ENCODE data around the gene IL1RAPL1.

DNA sequence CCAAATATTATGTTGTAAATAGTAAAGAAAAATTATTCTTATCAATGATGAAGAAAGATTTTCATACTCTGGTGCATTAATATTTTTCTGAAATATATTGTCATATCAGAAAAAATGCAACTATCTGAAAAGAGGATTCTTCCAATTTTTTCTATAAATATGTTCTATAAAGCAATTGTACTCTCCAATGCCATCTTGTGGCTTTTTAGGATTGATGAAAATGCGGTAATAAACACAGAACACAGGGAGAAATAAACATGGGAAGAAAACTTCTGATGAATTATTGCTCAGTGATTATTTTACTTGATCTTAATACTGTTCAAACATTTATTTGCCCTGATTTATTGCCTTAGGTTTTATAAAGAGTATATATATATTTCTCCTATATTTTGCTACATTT, 215.4 kb downstream of the IL1RAPL1 start:
- TF ChIP-seq, protein P1, sequence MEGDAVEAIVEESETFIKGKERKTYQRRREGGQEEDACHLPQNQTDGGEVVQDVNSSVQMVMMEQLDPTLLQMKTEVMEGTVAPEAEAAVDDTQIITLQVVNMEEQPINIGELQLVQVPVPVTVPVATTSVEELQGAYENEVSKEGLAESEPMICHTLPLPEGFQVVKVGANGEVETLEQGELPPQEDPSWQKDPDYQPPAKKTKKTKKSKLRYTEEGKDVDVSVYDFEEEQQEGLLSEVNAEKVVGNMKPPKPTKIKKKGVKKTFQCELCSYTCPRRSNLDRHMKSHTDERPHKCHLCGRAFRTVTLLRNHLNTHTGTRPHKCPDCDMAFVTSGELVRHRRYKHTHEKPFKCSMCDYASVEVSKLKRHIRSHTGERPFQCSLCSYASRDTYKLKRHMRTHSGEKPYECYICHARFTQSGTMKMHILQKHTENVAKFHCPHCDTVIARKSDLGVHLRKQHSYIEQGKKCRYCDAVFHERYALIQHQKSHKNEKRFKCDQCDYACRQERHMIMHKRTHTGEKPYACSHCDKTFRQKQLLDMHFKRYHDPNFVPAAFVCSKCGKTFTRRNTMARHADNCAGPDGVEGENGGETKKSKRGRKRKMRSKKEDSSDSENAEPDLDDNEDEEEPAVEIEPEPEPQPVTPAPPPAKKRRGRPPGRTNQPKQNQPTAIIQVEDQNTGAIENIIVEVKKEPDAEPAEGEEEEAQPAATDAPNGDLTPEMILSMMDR (IDR thresholded peaks at IDR 0.05): no peak
- TF ChIP-seq POLR2A (IDR thresholded peaks at IDR 0.05) (no peak), POLR2AphosphoS5 (IDR thresholded peaks at IDR 0.05) (no peak)

Data from breast epithelium (tissue), 3 donors.